H7 (cell line): ENCODE results near the gene SLC1A7. TPM values are rescaled to one million over a fixed set of nuclear protein-coding genes. Genes with fewer than 3 reads are reported as not detected.
A peak's percentile ranks its signal among the peaks of the same experiment; 100 is the strongest.
"Not testable (repeated sequence)": the region's sequence is repeated elsewhere in the genome, so short reads cannot be mapped to it uniquely, and the experiment has no call there.

ENCODE experiments used
- DNase-seq: peaks from one replicate; pipeline ENCODE4 v3.0.0; 2012
- H3K27me3 ChIP-seq: 2 replicates; pipeline ENCODE4 v1.6.0; 2011; ENCODE audit warnings: mild to moderate bottlenecking, low read length; ENCODE audit not compliant: control insufficient read depth, insufficient read depth
- H3K36me3 ChIP-seq: replicated peaks from 2 replicates; pipeline ENCODE4 v1.5.1; 2011; ENCODE audit warnings: low read length; ENCODE audit not compliant: control insufficient read depth, insufficient read depth
- H3K4me3 ChIP-seq: 2 replicates; pipeline ENCODE4 v1.5.1; 2011; ENCODE audit warnings: low read depth, mild to moderate bottlenecking, control low read depth, low read length, moderate library complexity; ENCODE audit not compliant: insufficient read depth
- total RNA-seq: library from RNA; depleted of rRNA; stranded (reverse); fragments of >200 nt; shearing (Covaris generic); gene quantifications from 2 replicates; pipeline ENCODE4 v1.2.3, GENCODE V29; 2014; rRNA removed

Gene SLC1A7
- 0.18 TPM in 1 of 2 replicates, not detected in the other for total RNA-seq

GRCh38 chr1:53142226-53142853, at the start of gene SLC1A7:
TSS of gene SLC1A7 (minus strand) at chr1:53142638. CDS start at chr1:53142449, 189 bp downstream.
- Histone ChIP-seq H3K36me3 (no peaks in the 10 kb centered on the region), H3K27me3 (no peaks in the 10 kb centered on the region; the same call in 1 of the 2 replicates), H3K4me3 (no peak within 1 kb of the TSS)
- no peak for DNase-seq

- DNase-seq = no peak
- H3K4me3 ChIP-seq = no peak overlapping the region
- no peaks in the 10 kb centered on the region; the same call in 1 of the 2 replicates for H3K27me3 ChIP-seq
- no peaks in the 10 kb centered on the region for H3K36me3 ChIP-seq
These were observed 47.8 kb upstream of the SLC1A7 start for GRCh38 chr1:53190210-53190611.

GRCh38 chr1:53189061-53189460, 46.6 kb upstream of the SLC1A7 start:
- Histone ChIP-seq H3K27me3 (no peaks in the 10 kb centered on the region; the same call in 1 of the 2 replicates), H3K4me3 (no peak overlapping the region)

GRCh38 chr1:53188099-53188498, 45.7 kb upstream of the SLC1A7 start:
- DNase-seq = no peak
- no peaks in the 10 kb centered on the region for H3K36me3 ChIP-seq
- H3K4me3 ChIP-seq = no peak overlapping the region
- H3K27me3 ChIP-seq = no peaks in the 10 kb centered on the region; the same call in 1 of the 2 replicates

More at GRCh38 chr1:53189061-53189460, 46.6 kb upstream of the SLC1A7 start:
- H3K36me3 ChIP-seq = no peaks in the 10 kb centered on the region
- no peak for DNase-seq

- no peak for DNase-seq
- Histone ChIP-seq H3K4me3 (no peak overlapping the region), H3K36me3 (no peaks in the 10 kb centered on the region), H3K27me3 (peaks cover 1% of the 10 kb centered on the region; the same call in 1 of the 2 replicates)
These were observed 45.0 kb upstream of the SLC1A7 start for GRCh38 chr1:53187401-53187800.

- H3K27me3 ChIP-seq = peaks cover 1% of the 10 kb centered on the region; the same call in 1 of the 2 replicates
- DNase-seq = no peak
- no peak overlapping the region for H3K4me3 ChIP-seq
- H3K36me3 ChIP-seq = no peaks in the 10 kb centered on the region
These were observed 44.1 kb upstream of the SLC1A7 start for GRCh38 chr1:53186533-53186932.

- H3K36me3 ChIP-seq, DNase-seq, H3K4me3 ChIP-seq, H3K27me3 ChIP-seq: not testable (repeated sequence)
These were observed 43.5 kb upstream of the SLC1A7 start for GRCh38 chr1:53185955-53186297.

GRCh38 chr1:53183095-53183990, 40.9 kb upstream of the SLC1A7 start:
- Histone ChIP-seq H3K4me3 (no peak overlapping the region), H3K27me3 (peaks cover 9% of the 10 kb centered on the region; the same call in 1 of the 2 replicates), H3K36me3 (no peaks in the 10 kb centered on the region)
- no peak for DNase-seq

GRCh38 chr1:53182716-53183094, 40.3 kb upstream of the SLC1A7 start:
- no peak for DNase-seq
- H3K4me3 ChIP-seq = no peak overlapping the region

GRCh38 chr1:53182111-53182593, 39.7 kb upstream of the SLC1A7 start:
- H3K27me3 ChIP-seq = peaks cover 9% of the 10 kb centered on the region; the same call in 1 of the 2 replicates
- H3K4me3 ChIP-seq = no peak overlapping the region
- DNase-seq = peak; percentile 74
- no peaks in the 10 kb centered on the region for H3K36me3 ChIP-seq

More at GRCh38 chr1:53182716-53183094, 40.3 kb upstream of the SLC1A7 start:
- Histone ChIP-seq H3K36me3 (no peaks in the 10 kb centered on the region), H3K27me3 (peaks cover 9% of the 10 kb centered on the region; the same call in 1 of the 2 replicates)

GRCh38 chr1:53180951-53181350, 38.5 kb upstream of the SLC1A7 start:
- Histone ChIP-seq H3K4me3 (no peak overlapping the region), H3K27me3 (peaks cover 9% of the 10 kb centered on the region; the same call in 1 of the 2 replicates), H3K36me3 (no peaks in the 10 kb centered on the region)
- no peak for DNase-seq

GRCh38 chr1:53180226-53180625, 37.8 kb upstream of the SLC1A7 start:
- no peak for DNase-seq
- Histone ChIP-seq H3K27me3 (peaks cover 9% of the 10 kb centered on the region; the same call in 1 of the 2 replicates), H3K36me3 (no peaks in the 10 kb centered on the region), H3K4me3 (no peak overlapping the region)

GRCh38 chr1:53176452-53177208, 34.2 kb upstream of the SLC1A7 start:
- Histone ChIP-seq H3K4me3 (no peak overlapping the region), H3K27me3 (peaks cover 7% of the 10 kb centered on the region; the same call in 1 of the 2 replicates), H3K36me3 (no peaks in the 10 kb centered on the region)
- no peak for DNase-seq
